ENCODE results near the gene GPHN. TPM values are rescaled to one million over a fixed set of nuclear protein-coding genes. Genes with fewer than 3 reads are reported as not detected.

Gene GPHN
- polyA plus RNA-seq, 2 of the 4 experiments (the other 2 are of a cell fraction): 12.7 to 15.5 TPM

DNA sequence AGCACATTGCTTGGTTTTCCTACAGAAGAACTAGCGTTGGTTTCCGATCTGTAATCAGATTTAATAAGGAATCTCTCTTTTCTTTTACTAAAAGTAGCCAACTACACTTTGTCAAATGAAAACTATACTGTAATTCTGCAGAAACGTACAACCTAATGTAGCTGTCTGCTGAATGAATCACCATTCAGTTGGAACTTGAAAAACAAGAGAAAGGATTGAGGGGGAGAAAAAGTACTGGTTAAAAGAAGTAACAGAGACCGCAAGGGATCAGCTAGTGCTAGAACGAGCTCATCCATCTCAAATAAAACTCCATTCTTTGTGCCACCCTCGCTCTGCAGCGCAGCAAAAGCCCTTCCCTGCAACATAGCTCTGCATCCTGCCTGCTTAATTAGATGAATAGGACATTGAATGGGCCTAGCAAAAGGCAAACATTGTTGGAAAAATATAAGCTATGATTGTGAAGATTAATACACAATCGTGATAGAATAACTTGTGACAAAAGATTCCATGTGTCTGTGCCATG lies 683.9 kb downstream of the GPHN start:
- DNase-seq (ENCODE audit: low read depth in 1 of 2, low spot score in 1 of 2): no peak
- no peak overlapping the region for H3K4me2 ChIP-seq
- ChIA-PET CTCF (interaction anchor here (0.9 to 3.0 kb wide), 4 partner anchors 10 to 94 kb away, joined by 3 to 10 read pairs (median 4); no protein-coding TSS in a partner anchor), POLR2A (no interaction called here)
- no peaks in the 10 kb centered on the region for H3K9me3 ChIP-seq
- peaks cover 15% of the 10 kb centered on the region for H3K4me1 ChIP-seq
- no peak overlapping the region for H3K4me3 ChIP-seq
- WGBS (ENCODE audit: missing lambda C conversion rate): 75% methylated on average over 8 of the region's 8 CpGs
- no peak overlapping the region for H3K27ac ChIP-seq
- no peak for ATAC-seq
- no peak for FAIRE-seq
- no peak for TF ChIP-seq PHF8 (IDR thresholded peaks at IDR 0.05; ENCODE audit: borderline replicate concordance, low read depth)
- no peak for TF ChIP-seq ZSCAN20 (CRISPR knock-in tag; IDR thresholded peaks at IDR 0.05)
- no peak for TF ChIP-seq KDM1A (IDR thresholded peaks at IDR 0.05; ENCODE audit: low read depth)
- TF ChIP-seq, protein P1, sequence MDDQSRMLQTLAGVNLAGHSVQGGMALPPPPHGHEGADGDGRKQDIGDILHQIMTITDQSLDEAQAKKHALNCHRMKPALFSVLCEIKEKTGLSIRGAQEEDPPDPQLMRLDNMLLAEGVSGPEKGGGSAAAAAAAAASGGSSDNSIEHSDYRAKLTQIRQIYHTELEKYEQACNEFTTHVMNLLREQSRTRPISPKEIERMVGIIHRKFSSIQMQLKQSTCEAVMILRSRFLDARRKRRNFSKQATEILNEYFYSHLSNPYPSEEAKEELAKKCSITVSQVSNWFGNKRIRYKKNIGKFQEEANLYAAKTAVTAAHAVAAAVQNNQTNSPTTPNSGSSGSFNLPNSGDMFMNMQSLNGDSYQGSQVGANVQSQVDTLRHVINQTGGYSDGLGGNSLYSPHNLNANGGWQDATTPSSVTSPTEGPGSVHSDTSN (IDR thresholded peaks at IDR 0.05): no peak
- TF ChIP-seq ESRRA (IDR thresholded peaks at IDR 0.05; ENCODE audit: borderline replicate concordance, low read length): no peak
- TF ChIP-seq, protein P2, sequence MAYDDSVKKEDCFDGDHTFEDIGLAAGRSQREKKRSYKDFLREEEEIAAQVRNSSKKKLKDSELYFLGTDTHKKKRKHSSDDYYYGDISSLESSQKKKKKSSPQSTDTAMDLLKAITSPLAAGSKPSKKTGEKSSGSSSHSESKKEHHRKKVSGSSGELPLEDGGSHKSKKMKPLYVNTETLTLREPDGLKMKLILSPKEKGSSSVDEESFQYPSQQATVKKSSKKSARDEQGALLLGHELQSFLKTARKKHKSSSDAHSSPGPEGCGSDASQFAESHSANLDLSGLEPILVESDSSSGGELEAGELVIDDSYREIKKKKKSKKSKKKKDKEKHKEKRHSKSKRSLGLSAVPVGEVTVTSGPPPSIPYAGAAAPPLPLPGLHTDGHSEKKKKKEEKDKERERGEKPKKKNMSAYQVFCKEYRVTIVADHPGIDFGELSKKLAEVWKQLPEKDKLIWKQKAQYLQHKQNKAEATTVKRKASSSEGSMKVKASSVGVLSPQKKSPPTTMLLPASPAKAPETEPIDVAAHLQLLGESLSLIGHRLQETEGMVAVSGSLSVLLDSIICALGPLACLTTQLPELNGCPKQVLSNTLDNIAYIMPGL (CRISPR knock-in tag; IDR thresholded peaks at IDR 0.05; ENCODE audit: borderline replicate concordance): no peak
- TF ChIP-seq NFE2L2 (conservative IDR thresholded peaks at IDR 0.05; ENCODE audit: low read length): no peak
- no peak for TF ChIP-seq BHLHE40 (IDR thresholded peaks at IDR 0.05; ENCODE audit: low read depth, low read length)
- no peak for TF ChIP-seq JUNB (IDR thresholded peaks at IDR 0.05)
- TF ChIP-seq HOXB13 (CRISPR knock-in tag; IDR thresholded peaks at IDR 0.05; ENCODE audit: low read depth): no peak
- no peak for TF ChIP-seq CBX2 (IDR thresholded peaks at IDR 0.05; ENCODE audit: borderline replicate concordance, low read depth)

DNA sequence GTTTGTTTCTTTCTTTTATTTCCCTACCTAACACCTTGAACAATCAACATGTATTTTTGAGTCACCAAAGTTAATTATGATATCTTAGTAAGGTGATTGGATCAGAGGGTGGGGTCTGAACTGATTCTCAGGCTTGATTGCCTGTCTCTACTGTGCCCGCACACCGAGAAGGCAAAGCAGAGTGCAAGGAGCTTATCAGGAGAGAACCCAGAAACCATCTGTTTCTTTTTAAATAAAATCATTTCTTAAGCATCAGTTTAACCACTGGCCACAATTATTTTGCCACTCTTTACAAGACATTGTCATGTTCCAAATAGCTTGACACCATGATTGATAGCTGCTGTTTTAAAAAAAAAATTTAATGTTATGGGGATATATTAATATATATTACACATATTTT lies 684.4 kb downstream of the GPHN start:
- WGBS (ENCODE audit: missing lambda C conversion rate): 95% methylated on average over 2 of the region's 2 CpGs
- ATAC-seq: no peak
- ChIA-PET POLR2A (no interaction called here), CTCF (interaction anchor here (1.1 to 3.0 kb wide), 3 partner anchors 24 to 93 kb away, joined by 3 to 10 read pairs (median 4); no protein-coding TSS in a partner anchor)
- no peak overlapping the region for H3K4me2 ChIP-seq
- no peak for FAIRE-seq
- H3K4me3 ChIP-seq: no peak overlapping the region
- H3K9me3 ChIP-seq: no peaks in the 10 kb centered on the region
- H3K4me1 ChIP-seq: peaks cover 10% of the 10 kb centered on the region
- H3K27ac ChIP-seq: no peak overlapping the region
- no peak for TF ChIP-seq FOXS1 (CRISPR knock-in tag; IDR thresholded peaks at IDR 0.05)
- no peak for TF ChIP-seq NPAS2 (CRISPR knock-in tag; IDR thresholded peaks at IDR 0.05; ENCODE audit: borderline replicate concordance)
- no peak for TF ChIP-seq ZC3H11A (IDR thresholded peaks at IDR 0.05)
- no peak for TF ChIP-seq RARB (CRISPR knock-in tag; IDR thresholded peaks at IDR 0.05)
- TF ChIP-seq, protein P3, sequence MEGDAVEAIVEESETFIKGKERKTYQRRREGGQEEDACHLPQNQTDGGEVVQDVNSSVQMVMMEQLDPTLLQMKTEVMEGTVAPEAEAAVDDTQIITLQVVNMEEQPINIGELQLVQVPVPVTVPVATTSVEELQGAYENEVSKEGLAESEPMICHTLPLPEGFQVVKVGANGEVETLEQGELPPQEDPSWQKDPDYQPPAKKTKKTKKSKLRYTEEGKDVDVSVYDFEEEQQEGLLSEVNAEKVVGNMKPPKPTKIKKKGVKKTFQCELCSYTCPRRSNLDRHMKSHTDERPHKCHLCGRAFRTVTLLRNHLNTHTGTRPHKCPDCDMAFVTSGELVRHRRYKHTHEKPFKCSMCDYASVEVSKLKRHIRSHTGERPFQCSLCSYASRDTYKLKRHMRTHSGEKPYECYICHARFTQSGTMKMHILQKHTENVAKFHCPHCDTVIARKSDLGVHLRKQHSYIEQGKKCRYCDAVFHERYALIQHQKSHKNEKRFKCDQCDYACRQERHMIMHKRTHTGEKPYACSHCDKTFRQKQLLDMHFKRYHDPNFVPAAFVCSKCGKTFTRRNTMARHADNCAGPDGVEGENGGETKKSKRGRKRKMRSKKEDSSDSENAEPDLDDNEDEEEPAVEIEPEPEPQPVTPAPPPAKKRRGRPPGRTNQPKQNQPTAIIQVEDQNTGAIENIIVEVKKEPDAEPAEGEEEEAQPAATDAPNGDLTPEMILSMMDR (IDR thresholded peaks at IDR 0.05): no peak
- TF ChIP-seq, protein P4, sequence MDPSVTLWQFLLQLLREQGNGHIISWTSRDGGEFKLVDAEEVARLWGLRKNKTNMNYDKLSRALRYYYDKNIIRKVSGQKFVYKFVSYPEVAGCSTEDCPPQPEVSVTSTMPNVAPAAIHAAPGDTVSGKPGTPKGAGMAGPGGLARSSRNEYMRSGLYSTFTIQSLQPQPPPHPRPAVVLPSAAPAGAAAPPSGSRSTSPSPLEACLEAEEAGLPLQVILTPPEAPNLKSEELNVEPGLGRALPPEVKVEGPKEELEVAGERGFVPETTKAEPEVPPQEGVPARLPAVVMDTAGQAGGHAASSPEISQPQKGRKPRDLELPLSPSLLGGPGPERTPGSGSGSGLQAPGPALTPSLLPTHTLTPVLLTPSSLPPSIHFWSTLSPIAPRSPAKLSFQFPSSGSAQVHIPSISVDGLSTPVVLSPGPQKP (IDR thresholded peaks at IDR 0.05; ENCODE audit: low read depth, low read length): no peak
- no peak for TF ChIP-seq EHMT2 (IDR thresholded peaks at IDR 0.05; ENCODE audit: low read depth)
- no peak for TF ChIP-seq JUN (IDR thresholded peaks at IDR 0.05)
- TF ChIP-seq HOXB5 (CRISPR knock-in tag; IDR thresholded peaks at IDR 0.05): no peak
- TF ChIP-seq EP300 (IDR thresholded peaks at IDR 0.05): no peak
- no peak for TF ChIP-seq CBX2 (IDR thresholded peaks at IDR 0.05; ENCODE audit: borderline replicate concordance, low read depth)
- no peak for TF ChIP-seq RFX5 (IDR thresholded peaks at IDR 0.05)
- no peak for TF ChIP-seq RNF2 (IDR thresholded peaks at IDR 0.05; ENCODE audit: borderline replicate concordance, low read depth)
- TF ChIP-seq, protein P2 (CRISPR knock-in tag; IDR thresholded peaks at IDR 0.05; ENCODE audit: borderline replicate concordance): no peak
- no peak for TF ChIP-seq ZSCAN20 (CRISPR knock-in tag; IDR thresholded peaks at IDR 0.05)
- no peak for TF ChIP-seq SREBF2 (IDR thresholded peaks at IDR 0.05)
- TF ChIP-seq ZNF302 (CRISPR knock-in tag; IDR thresholded peaks at IDR 0.05): no peak
- no peak for TF ChIP-seq RAD21 (conservative IDR thresholded peaks at IDR 0.05 in 1 of 2, IDR thresholded peaks at IDR 0.05 in 1 of 2)
- no peak for DNase-seq (ENCODE audit: low read depth in 1 of 2, low spot score in 1 of 2)

Measured in A549 (cell line).